KMS-11 (cell line): Measurements from ENCODE around the gene BAD.

Source experiments
- H2AFZ ChIP-seq: fragments of 200-600 bp; sonication (generic); 2 replicates; pipeline ENCODE4 v1.6.1; 2016; ENCODE audit warnings: antibody characterized with exemption, mixed run types, low read depth
- H3K27ac ChIP-seq: fragments of 200-600 bp; sonication (generic); 2 replicates; pipeline ENCODE4 v1.6.1; 2016; ENCODE audit warnings: mild to moderate bottlenecking, mixed run types
- H3K27me3 ChIP-seq: fragments of 200-600 bp; sonication (generic); 2 replicates; pipeline ENCODE4 v1.6.1; 2017; ENCODE audit warnings: mild to moderate bottlenecking, low read depth, mixed run types, moderate library complexity; ENCODE audit not compliant: insufficient read depth
- H3K36me3 ChIP-seq: fragments of 200-600 bp; sonication (generic); 2 replicates; pipeline ENCODE4 v1.6.1; 2017; ENCODE audit warnings: mild to moderate bottlenecking, mixed run types; ENCODE audit not compliant: insufficient read depth
- H3K4me1 ChIP-seq: fragments of 200-600 bp; sonication (generic); 2 replicates; pipeline ENCODE4 v1.6.1; 2016; ENCODE audit warnings: mild to moderate bottlenecking, low read depth, mixed run types; ENCODE audit not compliant: poor library complexity, severe bottlenecking
- H3K4me2 ChIP-seq: fragments of 200-600 bp; sonication (generic); 2 replicates; pipeline ENCODE4 v1.7.0; 2016; ENCODE audit warnings: mild to moderate bottlenecking, mixed run types
- H3K4me3 ChIP-seq: fragments of 200-600 bp; sonication (generic); IDR thresholded peaks from 2 replicates; pipeline ENCODE4 v1.6.1; 2017; ENCODE audit warnings: low read depth, low read length, mixed read lengths; ENCODE audit not compliant: insufficient read depth
- H3K79me2 ChIP-seq: fragments of 200-600 bp; sonication (generic); 2 replicates; pipeline ENCODE4 v1.6.1; 2016; ENCODE audit warnings: low read depth, mixed run types; ENCODE audit not compliant: insufficient read depth
- H3K9ac ChIP-seq: fragments of 200-600 bp; sonication (generic); 2 replicates; pipeline ENCODE4 v1.6.1; 2016; ENCODE audit warnings: mild to moderate bottlenecking, mixed run types
- H4K20me1 ChIP-seq: fragments of 200-600 bp; sonication (generic); 2 replicates; pipeline ENCODE4 v1.6.1; 2016; ENCODE audit warnings: mild to moderate bottlenecking, mixed run types; ENCODE audit not compliant: insufficient read depth
- CTCF ChIP-seq: fragments of 200-600 bp; sonication (generic); conservative IDR thresholded peaks from 2 replicates; pipeline ENCODE4 v1.6.1; 2017; ENCODE audit warnings: low read depth, mild to moderate bottlenecking, antibody characterized with exemption, low read length, moderate library complexity, mixed read lengths

Gene BAD

DNA sequence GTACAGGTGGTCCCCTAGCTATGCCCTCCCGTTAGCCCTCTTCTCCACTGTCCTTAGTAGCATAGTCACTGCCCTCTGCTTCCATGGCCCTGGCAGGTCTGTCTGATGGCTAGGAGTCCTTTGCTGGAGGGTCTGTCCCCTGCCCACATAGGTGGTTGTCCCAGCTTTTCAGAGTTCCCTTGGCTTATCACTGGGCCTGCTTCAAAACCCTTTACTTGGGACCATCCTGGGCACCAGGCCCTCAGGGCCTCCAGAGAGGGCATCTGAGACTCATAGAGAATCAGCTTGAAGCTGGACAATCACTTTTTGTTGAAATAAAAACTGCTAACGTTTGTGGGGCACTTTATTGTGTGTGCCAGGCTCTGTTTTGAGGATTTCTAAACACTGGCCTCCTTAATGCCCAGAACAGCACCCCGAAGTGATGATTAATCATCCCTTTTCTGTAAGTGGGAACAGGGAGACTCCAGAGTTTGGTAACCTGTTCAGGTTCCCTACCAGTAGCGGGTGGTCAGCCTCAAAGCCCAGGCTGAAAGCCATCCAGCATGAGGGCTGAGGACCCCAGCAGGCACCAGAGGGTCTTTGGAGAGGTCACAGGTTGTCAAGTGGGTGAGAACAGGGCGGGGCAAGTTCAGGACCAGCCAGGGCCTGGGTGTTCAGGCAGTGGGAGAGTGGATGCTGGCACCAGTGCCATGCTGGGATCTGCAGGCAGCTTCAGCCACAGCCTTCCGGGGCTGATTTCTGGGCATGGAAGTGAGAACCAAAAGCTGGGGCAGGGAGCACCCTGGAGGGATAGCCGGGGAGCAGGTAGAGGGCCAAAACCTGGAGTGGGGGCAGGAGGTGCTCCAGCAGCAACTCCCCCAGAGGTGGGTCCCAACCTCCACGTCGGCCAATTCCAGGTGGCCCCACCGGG, 6.1 kb upstream of the BAD start:
- no peak overlapping the region for H3K4me2 ChIP-seq
- H3K36me3 ChIP-seq = no peaks in the 10 kb centered on the region
- no peaks in the 10 kb centered on the region; the same call in 1 of the 2 replicates for H3K27me3 ChIP-seq
- TF ChIP-seq CTCF = no peak
- no peak overlapping the region for H3K9ac ChIP-seq
- H3K79me2 ChIP-seq = no peaks in the 10 kb centered on the region
- H3K4me3 ChIP-seq = no peak overlapping the region
- H3K27ac ChIP-seq = no peak overlapping the region
- no peak overlapping the region for H2AFZ ChIP-seq
- peaks cover 11% of the 10 kb centered on the region for H3K4me1 ChIP-seq
- no peaks in the 10 kb centered on the region for H4K20me1 ChIP-seq

- Histone ChIP-seq H3K4me2 (no peak overlapping the region), H2AFZ (no peak overlapping the region), H3K4me1 (peaks cover 11% of the 10 kb centered on the region), H3K79me2 (peaks cover 2% of the 10 kb centered on the region; the same call in 1 of the 2 replicates), H3K27me3 (no peaks in the 10 kb centered on the region; the same call in 1 of the 2 replicates), H3K9ac (no peak overlapping the region), H3K27ac (no peak overlapping the region), H4K20me1 (no peaks in the 10 kb centered on the region), H3K36me3 (no peaks in the 10 kb centered on the region), H3K4me3 (no peak overlapping the region)
- no peak for TF ChIP-seq CTCF
Measured at GRCh38 chr11:64289002-64289564, 4.6 kb upstream of the BAD start.

GRCh38 chr11:64288353-64288750, 3.9 kb upstream of the BAD start:
- no peak for TF ChIP-seq CTCF
- Histone ChIP-seq H2AFZ (no peak overlapping the region), H3K4me3 (no peak overlapping the region), H3K9ac (no peak overlapping the region), H3K27me3 (no peaks in the 10 kb centered on the region; the same call in 1 of the 2 replicates), H3K27ac (no peak overlapping the region), H4K20me1 (no peaks in the 10 kb centered on the region), H3K36me3 (no peaks in the 10 kb centered on the region), H3K4me1 (peaks cover 18% of the 10 kb centered on the region), H3K79me2 (peaks cover 9% of the 10 kb centered on the region), H3K4me2 (no peak overlapping the region)

DNA sequence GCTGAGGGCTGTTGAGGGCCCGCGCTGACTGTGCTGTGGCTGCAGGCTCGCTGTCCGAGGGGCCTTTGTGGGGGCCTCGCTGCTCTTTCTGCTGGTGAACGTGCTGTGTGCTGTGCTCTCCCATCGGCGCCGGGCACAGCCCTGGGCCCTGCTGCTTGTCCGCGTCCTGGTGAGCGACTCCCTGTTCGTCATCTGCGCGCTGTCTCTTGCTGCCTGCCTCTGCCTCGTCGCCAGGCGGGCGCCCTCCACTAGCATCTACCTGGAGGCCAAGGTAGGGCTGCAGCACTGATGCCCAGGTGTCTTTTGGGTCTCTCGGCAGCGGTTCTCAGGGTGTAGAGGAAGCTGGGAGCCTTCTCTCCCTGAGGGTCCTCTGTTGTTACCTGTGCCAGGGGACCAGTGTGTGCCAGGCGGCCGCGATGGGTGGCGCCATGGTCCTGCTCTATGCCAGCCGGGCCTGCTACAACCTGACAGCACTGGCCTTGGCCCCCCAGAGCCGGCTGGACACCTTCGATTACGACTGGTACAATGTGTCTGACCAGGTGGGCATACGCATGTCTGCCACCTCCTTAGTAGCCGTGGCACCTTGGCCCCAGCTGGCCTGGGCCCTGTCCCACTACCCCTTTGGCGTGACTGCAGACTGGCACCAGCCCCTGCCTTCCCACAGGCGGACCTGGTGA, 3.3 kb upstream of the BAD start:
- TF ChIP-seq CTCF = no peak
- H3K4me3 ChIP-seq = no peak overlapping the region
- no peak overlapping the region for H2AFZ ChIP-seq
- no peak overlapping the region for H3K9ac ChIP-seq
- H4K20me1 ChIP-seq = no peaks in the 10 kb centered on the region
- H3K36me3 ChIP-seq = no peaks in the 10 kb centered on the region
- H3K27ac ChIP-seq = no peak overlapping the region
- H3K27me3 ChIP-seq = no peaks in the 10 kb centered on the region; the same call in 1 of the 2 replicates
- H3K79me2 ChIP-seq = peaks cover 14% of the 10 kb centered on the region
- H3K4me2 ChIP-seq = no peak overlapping the region
- peaks cover 24% of the 10 kb centered on the region for H3K4me1 ChIP-seq
